Measurements from ENCODE around the gene TLE2.
"Not testable (repeated sequence)": the region's sequence is repeated elsewhere in the genome, so short reads cannot be mapped to it uniquely, and the experiment has no call there.

The TLE2 gene

DNA sequence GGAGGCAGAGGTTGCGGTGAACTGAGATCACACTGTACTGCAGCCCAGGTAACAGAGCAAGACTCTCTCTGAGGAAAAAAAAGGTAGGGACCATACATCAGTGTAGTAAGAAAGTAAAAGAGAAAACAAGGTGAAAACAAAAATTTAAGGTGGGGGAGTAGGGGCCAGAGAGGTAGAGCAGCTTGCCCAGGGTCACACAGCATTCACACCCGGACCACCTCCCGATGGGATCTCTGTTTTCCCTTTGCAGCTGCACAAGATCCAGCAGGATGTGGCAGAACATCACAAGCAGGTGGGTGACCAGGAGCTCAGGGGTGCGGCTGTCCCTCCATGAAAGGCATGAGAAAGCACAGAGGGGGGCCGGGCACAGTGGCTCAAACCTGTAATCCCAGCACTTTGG lies 47.2 kb downstream of the TLE2 start:
- DNase-seq, result no peak

DNA sequence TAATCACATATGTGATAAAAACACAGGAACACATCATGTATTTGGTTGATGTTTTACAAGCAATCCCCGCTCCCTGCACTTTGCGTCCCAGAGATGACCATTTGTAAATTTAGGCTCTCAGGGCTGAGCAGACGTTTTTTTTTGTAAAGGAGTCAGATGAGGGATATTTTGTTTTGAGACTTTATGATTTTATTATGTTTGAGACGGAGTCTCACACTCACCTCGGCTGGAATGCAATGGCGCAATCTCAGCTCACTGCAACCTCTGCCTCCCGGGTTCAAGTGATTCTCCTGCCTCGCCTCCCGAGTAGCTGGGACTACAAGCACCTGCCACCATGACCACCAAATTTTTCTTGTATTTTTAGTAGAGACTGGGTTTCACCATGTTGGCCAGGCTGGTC lies 50.3 kb downstream of the TLE2 start:
- DNase-seq, result no peak

DNA sequence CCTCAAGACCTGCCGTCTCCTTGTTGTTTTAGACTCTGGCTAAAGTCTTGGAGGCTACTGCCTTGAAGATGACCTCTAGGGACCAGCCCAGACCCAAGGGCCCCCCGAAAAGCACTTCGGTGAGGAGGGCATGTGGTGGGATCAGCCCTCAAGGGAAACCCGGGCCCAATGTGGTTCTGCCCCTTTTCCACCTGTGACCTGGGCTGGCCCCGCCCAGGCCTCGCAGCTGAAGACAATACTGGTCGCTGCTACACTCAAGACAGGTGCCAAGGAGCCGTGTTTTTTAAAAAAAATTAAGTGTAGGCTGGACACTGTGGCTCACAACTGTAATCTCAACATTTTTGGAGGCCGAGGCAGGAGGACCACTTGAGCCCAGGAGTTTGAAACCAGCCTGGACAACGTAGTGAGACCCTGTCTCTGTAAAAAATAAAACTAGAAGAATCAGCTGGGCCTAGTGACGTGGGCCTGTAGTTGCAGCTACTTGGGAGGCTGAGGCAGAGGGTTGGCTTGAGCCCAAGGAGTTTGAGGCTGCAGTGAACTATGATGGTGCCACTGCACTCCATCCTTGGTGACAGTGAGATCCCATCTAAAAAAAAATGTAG lies 50.8 kb downstream of the TLE2 start:
- no peak for DNase-seq

DNA sequence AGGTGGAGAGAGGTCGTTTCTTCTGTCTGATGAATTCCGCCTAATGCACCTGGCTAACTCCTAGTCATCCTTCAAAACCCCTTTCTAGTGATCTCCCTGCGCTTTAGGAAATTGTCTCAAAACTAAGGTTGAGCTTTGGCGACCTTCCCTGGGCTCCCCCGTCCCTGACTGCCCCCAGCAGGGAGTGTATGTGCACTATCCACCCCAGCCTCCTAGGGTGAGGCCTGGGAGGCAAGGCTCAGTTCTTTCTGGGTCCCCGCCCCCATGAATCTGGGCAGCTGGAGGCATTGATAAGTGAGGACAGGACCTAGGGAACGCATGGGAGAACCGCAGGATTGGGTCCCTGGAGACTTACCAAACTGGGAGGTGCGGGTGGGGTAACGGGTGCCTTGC lies 51.3 kb downstream of the TLE2 start:
- DNase-seq, result no peak

DNA sequence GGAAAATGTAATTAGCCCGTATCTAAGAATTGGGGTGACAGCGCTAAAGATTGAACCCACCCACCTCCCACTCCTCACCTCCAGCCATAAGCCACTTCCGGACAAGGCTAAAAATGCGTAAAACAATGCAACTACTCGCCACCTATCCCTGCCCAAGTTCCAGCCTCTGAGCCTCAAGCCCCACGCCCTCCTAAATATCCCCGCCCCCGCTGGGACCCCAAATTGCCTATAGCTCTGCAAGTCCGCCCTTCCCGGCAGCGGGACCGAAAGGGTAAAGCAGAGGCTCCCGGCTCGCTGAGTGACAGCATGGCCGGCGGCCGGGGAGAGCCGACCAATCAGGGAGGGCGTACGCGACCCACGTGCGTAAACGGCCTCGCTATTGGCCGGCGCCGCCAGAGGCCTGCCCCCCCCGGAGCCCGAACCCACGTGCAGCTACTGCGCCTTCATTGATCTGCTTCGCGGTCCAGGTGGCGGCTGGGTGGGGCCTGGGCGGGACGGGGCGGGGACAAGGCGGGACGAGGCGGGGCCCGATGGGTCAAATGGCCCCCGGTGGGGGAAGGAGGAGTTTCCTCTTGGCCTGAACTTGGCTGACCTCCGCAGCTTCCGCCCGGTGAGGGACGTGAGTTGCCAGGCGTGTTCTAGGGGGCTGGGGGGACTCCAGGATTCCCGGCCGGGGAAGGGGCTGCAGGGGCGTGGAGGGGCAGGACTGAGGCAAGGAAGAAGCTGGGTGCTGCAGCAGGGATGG lies 51.9 kb downstream of the TLE2 start, which contains the start of gene TLE6:
TSS of gene TLE6 (plus strand) at position 564 of the 745 bp plus-strand sequence. CDS start 670 bp downstream, outside the sequence.
- DNase-seq, result peak; percentile 94

DNA sequence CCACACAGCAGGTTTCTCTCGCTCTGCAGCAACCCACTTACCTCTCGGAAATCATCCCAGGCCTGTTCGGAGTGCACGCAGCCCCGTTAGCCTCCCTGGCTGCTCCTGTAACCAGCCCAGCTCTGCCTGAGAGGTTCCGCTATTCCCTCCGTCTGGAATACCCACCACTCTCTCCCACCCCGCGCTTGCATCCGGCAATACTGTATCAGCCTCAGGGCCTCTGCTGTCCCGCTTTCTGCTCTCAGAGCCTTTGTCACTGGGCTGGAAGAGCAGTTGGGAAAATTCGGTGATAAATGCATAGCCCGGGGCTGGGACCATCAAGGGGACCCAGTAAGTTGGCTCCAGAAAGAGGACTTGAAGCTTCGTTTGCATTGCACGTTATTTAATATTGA lies 52.5 kb downstream of the TLE2 start:
- DNase-seq, result no peak

DNA sequence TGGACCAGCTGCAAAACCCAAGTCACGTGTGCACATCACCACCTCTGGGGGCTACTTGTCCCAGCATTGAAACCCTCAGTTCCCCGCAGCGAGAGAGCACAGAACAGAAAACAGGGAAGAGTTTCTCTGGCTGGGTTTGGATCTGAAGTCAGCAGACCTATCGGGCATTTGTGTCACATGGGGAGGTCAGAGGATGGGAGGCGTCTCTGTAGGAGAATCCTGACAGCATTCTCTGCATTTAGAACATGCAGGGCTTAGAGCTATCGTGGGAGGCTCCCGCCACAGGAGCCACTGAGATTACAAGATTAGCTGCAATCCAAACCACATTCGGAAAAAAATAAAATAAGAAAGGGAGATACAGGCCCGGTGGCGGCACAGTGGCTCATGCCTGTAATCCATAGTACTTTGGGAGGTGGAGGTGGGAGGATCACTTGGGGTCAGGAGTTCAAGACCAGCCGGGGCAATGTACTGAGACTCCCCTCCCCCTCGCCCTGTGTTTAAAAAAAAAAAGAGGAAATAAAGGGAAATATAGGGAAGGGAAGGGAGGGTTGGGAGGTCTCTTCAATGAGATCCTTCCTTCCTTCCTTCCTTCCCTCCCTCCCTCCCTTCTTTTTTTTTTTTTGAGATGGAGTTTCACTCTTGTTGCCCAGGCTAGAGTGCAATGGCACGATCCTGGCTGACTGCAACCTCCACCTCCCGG lies 54.6 kb downstream of the TLE2 start:
- no peak for DNase-seq

DNA sequence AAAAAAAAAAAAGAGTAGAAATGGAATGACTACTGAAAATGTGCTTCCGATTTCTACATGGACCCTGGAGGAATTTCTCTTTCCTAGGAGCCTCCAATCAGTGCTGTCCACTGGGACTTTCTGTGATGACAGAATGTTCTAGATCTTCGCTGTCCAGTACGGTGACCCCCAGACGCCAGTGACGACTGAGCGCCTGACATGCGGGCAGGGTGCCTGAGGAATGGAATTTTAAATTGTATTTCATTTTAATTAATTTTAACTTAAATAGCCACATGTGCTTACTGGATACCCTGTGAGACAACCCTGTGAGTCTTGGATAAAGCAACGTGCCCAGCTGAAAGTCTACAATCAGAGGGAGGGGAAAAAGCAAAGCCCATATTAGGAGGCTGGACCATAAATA lies 55.9 kb downstream of the TLE2 start:
- no peak for DNase-seq

DNA sequence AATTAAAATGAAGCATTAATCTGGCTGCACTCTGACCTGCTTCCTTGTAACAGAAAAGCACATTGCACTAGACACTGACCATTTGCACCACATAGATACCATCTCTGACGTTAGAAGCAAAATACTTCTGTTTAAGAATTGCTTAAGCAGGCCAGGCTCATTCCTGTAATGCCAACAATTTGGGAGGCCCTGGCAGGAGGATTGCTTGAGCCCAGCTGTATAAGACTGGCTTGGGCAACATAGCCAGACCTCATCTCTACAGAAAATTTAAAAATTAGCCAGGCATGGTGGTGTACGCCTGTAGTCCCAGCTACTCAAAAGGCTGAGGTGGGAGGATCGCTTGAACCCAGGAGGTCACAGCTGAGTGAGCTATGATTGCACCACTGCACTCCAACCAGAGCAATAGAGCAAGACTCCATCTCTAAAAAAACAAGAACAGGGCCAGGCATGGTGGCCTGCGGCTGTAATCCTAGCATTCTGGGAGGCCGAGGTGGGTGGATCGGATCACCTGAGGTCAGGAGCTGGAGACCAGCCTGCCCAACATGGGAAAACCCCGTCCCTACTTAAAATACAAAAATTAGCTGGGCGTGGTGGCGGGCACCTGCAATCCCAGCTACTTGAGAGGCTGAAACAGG lies 58.8 kb downstream of the TLE2 start:
- no peak for DNase-seq

DNA sequence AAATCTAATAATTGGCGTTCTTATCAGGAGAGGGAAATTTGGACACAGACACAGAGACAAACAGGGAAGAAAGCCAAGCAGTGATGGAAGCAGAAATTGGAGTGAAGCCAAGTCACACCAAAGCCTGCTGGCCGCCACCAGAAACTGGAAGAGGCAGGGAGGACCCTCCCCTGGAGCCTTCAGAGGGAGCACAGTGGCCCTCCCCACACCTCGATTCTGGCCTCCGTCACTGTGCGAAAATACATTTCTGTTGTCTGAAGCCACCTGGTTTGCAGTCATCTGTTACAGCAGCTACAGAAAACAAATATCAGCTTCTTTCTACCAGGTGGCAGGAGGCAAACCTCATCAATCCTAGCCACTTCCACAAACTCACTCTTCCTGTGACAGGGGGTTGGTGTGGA lies 60.0 kb downstream of the TLE2 start:
- DNase-seq, result no peak

DNA sequence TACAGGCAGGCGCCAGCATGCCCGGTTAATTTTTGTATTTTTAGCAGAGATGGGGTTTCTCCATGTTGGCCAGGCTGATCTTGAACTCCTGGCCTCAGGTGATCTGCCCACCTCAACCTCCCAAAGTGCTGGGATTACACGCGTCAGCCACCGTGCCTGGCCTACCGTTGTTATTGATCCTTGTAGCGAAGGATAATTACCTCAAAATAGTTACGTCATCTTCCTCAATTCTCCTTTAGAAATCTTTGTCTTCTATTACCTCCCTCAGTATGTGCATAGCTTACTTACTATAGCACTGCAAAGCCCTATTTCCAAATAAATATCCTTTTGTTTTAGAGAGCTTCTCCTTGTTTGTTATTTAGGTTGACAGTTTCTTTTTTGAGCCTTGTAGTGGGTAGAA lies 61.1 kb downstream of the TLE2 start:
- DNase-seq, result no peak

DNA sequence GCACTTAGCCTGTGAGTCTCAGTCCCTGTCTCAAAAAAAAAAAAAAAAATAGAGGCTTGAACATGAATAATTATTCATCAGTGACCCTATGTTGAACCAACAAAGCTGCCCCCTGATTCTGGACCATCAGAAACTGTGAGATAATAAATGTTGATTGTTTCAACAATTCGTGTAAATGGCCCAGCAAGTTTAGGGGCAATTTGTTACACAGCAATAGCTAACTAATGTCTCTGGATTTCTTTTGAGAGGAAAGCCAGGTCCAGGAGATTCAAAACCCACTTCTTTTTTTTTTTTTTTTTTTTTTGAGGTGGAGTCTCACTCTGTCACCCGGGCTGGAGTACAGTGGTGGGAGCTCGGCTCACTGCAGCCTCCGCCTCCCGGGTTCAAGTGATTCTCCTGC lies 64.2 kb downstream of the TLE2 start:
- DNase-seq, result no peak

DNA sequence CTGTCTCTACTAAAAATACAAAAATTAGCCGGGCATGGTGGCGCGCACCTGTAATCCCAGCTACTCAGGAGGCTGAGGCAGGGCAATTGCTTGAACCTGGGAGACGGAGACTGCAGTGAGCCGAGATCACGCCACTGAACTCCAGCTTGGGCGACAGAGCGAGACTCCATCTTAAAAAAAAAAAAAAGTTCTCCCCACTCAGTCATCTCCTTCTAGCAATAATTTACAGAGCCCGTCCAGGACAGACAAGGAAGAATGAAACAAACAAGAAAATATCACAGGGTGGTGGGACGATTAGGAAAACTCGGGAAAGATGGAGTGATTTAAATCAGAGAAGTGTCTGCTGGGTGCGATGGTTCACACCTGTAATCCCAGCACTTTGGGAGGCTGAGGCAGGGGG lies 65.4 kb downstream of the TLE2 start:
- DNase-seq, result not testable (repeated sequence)

DNA sequence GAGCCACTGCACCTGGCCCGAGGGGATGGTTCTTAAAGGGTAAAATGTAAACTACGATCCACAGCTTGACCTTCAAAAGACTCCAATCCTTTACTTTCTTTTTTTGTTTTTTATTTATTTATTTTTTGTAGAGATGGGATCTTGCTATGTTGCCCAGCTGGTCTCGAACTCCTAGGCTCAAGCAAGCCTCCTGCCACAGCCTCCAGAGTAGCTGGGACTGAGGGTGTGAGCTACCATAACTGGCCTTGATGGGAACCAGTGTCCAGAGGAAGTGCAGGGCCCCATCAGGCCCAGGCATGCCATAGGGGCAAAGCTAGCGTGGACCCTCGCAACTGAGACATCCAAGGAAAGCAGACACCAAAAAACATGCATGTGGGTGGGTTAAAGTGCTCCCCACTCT lies 66.0 kb downstream of the TLE2 start:
- DNase-seq, result no peak

DNA sequence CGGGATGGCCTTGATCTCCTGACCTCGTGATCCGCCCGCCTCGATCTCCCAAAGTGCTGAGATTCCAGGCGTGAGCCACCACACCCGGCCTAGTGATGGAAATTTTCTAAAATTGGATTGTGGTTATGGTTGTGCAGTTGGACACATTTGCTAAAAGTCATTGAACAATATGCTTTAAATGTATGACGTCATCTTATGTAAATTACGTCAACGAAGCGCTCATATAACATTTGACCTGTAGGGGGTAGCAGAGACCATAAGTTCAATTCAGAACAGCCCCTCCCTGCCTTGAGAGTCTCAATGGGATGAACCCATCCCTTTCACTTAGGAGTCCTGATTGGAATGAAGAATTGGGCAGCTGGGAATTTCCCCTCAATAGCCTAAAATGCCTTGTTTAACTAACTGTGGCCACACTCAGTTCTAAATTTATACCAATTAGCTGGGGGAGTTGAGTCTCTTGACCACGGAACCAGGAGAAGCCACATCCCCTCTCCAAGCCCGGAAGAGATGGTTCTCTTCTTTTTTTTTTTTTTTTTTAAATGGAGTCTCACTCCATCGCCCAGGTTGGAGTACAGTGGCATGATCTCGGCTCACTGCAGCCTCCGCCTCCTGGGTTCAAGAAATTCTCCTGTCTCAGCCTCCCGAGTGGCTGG lies 66.9 kb downstream of the TLE2 start:
- DNase-seq, result peak; percentile 88

DNA sequence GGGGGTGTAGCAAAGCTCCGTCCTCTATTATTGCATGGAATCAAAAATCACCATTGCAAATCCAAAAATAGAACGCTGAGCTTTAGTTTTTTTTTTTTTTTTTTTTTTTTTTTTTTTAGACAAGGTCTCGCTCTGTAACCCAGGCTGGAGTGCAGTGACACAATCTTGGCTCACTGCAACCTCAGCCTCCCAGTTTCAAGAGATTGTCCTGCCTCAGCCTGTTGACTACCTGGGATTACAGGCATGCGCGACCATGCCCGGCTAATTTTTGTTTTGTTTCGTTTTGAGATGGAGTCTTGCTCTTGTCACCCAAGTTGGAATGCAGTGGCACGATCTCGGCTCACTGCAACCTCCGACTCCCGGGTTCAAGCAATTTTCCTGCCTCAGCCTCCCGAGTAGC lies 69.0 kb downstream of the TLE2 start:
- no peak for DNase-seq

DNA sequence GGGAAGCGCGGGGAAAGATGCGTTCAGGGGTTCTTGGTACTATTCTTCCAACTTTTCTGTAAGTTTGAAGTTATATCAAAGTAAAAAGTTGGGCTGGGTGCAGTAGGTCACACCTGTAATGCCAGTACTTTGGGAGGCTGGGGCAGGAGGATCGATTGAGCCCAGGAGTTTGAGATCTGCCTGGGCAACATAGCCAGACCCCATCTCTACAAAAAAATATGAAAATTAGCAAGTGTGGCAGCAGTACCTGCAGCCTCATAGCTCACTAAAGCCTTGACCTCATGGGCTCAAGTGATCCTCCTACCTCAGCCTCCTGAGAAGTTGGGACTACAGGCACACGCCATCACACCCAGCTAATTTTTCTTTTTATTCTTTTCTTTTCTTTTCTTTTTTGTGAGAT lies 71.9 kb downstream of the TLE2 start:
- DNase-seq, result no peak

DNA sequence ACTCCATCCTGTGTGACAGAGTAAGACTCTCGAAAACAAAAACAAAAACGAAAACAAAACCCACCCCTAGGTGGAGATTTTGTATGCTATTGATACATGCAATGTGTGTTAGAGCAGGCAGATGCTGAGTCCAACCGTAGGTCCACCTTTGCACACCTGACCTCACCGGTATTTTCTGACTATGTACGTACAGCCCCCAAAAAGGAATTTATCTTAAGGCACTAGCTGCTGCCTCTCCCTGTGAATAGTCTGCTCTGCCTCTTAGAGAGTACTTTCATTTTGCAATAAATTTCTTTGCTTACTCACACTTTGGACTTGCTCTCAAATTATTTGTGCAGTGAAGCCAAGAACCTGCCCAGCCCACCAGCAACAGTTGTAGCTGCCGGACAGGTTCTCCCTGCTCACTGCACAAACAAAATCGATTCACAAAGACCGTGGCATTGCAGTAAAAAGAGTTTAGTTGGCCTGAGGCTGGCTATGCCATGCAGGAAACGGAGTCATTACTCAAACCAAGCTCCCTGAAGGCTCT lies 76.1 kb downstream of the TLE2 start:
- DNase-seq, result no peak

DNA sequence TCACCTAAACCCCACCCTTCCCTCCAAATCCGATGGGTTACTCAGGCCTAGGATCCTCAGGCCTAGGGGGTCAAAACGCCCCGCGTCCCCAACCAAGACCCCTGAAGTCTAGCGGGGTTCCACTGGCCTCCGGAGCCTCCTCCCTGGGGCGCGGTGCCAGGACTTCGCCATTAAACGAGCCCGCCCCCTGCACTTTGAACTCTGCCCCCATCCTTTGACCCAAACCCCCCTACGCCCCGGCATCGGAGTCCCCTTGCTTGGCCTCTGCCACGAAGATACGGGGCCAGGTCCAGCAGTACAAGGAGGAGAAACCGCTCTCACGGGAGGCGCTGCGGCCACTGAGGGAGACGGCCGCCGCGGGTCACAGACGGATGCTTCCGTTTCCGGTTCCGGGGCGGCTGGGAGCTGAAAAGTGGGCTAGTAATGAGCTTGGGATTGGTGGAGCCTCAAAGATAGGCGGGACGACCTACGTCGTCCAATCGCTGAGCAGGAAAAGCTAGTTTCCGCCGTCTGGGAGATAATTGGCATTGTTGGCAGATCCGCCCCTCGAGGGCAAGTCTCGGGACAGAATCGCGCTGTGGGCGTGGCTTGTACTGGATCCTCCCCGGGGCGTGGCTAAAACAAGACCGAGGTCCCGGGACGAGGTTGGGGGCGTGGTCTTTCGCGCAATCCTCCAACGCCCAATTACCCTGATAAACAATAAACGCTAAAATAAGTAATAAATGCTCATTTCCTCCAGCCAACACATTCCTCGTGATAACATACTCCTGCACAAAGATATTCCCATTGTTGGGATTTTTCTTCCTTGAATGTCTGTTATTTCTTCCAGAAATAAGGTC lies 78.6 kb downstream of the TLE2 start:
- DNase-seq, result peak; percentile 100

DNA sequence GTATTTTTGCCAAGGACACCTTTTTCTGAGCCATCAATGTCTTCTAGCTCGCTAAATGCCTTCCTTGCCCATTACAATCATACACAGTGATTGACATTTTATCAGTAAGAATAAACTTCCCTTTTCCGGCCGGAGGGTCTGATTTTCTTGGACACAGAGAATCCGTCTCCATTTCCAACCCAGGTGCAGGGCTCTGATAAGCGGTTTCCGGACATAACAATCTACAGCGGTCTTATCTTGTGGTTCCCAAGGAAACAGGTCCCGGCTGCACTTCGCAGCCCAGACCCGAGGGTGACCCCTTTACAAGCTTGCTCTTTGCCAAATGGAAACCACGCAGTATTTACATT lies 79.2 kb downstream of the TLE2 start:
- DNase-seq, result no peak

Measured in fibroblast of upper back skin (primary cell).